C4-2B (cell line): ENCODE data around the gene TMEM178B.

ENCODE experiments used
- H3K27ac ChIP-seq: fragments of 450-650 bp; 2 replicates; pipeline ENCODE4 v1.5.1; 2017
- CTCF ChIP-seq: fragments of 450-650 bp; conservative IDR thresholded peaks from 2 replicates; pipeline ENCODE4 v1.5.1; 2017; ENCODE audit warnings: mild to moderate bottlenecking
- ZFX ChIP-seq: fragments of 450-650 bp; IDR thresholded peaks from 2 replicates; pipeline ENCODE4 v1.6.1; 2017

The TMEM178B gene

GRCh38 chr7:141071260-141071854, 2.5 kb upstream of the TMEM178B start:
- TF ChIP-seq CTCF (peak; percentile 50), ZFX (no peak)
- no peak overlapping the region for H3K27ac ChIP-seq

- TF ChIP-seq ZFX = no peak
- no peak for TF ChIP-seq CTCF
- H3K27ac ChIP-seq = no peak overlapping the region
Observed at GRCh38 chr7:141071855-141072547, 1.9 kb upstream of the TMEM178B start.

GRCh38 chr7:141072548-141073172, 1.2 kb upstream of the TMEM178B start:
- TF ChIP-seq ZFX (no peak), CTCF (no peak)
- H3K27ac ChIP-seq = no peak overlapping the region

- TF ChIP-seq ZFX = no peak
- TF ChIP-seq CTCF = no peak
- no peak overlapping the region for H3K27ac ChIP-seq
Observed at GRCh38 chr7:141073173-141073640, 657 bp upstream of the TMEM178B start.

- H3K27ac ChIP-seq = no peak overlapping the region
- TF ChIP-seq CTCF = no peak
- no peak for TF ChIP-seq ZFX
Observed at GRCh38 chr7:141074162-141074991, 513 bp downstream of the TMEM178B start.

- H3K27ac ChIP-seq = no peak overlapping the region
- no peak for TF ChIP-seq ZFX
Observed at GRCh38 chr7:141074997-141075396, 1.1 kb downstream of the TMEM178B start.

GRCh38 chr7:141076377-141076776, 2.5 kb downstream of the TMEM178B start:
- TF ChIP-seq CTCF (no peak), ZFX (no peak)
- H3K27ac ChIP-seq = no peak overlapping the region
